ENCODE measurements around the gene TMC5. TPM values are rescaled to one million over a fixed set of nuclear protein-coding genes. Genes with fewer than 3 reads are reported as not detected.

The TMC5 gene
- total and polyA plus RNA-seq, 7 donors = 0.36 to 56.0 (median 22.4) TPM; not detected in 2

- no peaks in the 10 kb centered on the region for H3K4me1 ChIP-seq
- H3K27ac ChIP-seq = no peak overlapping the region
- no peak overlapping the region for H3K4me3 ChIP-seq
- DNase-seq = no peak
- H3K36me3 ChIP-seq = no peaks in the 10 kb centered on the region
- 79 to 88% methylated on average over 4 of the region's 4 CpGs for WGBS, 2 donors
- TF ChIP-seq POLR2AphosphoS5 (IDR thresholded peaks at IDR 0.05) = no peak
- TF ChIP-seq EP300 (IDR thresholded peaks at IDR 0.05) = no peak
- no peak for TF ChIP-seq CTCF (IDR thresholded peaks at IDR 0.05)
- no peak for TF ChIP-seq POLR2A (IDR thresholded peaks at IDR 0.05)
- H3K27me3 ChIP-seq = no peaks in the 10 kb centered on the region
- H3K9me3 ChIP-seq = no peaks in the 10 kb centered on the region
- intact Hi-C loops (cut with DNase I) = no loop called here
Measured at GRCh38 chr16:19486051-19486450, 68.4 kb downstream of the TMC5 start.

GRCh38 chr16:19486750-19487325 lies 69.2 kb downstream of the TMC5 start:
- H3K9me3 ChIP-seq = no peaks in the 10 kb centered on the region
- H3K4me3 ChIP-seq = no peak overlapping the region
- H3K4me1 ChIP-seq = no peaks in the 10 kb centered on the region
- intact Hi-C loops (cut with DNase I) = no loop called here
- 93% methylated on average over 10 of the region's 10 CpGs for WGBS, 2 donors
- no peak for DNase-seq
- H3K27me3 ChIP-seq = no peaks in the 10 kb centered on the region
- TF ChIP-seq CTCF (IDR thresholded peaks at IDR 0.05) (no peak), POLR2AphosphoS5 (IDR thresholded peaks at IDR 0.05) (no peak), EP300 (IDR thresholded peaks at IDR 0.05) (no peak), POLR2A (IDR thresholded peaks at IDR 0.05) (no peak)
- no peak overlapping the region for H3K27ac ChIP-seq
- H3K36me3 ChIP-seq = no peaks in the 10 kb centered on the region

GRCh38 chr16:19488213-19488640 lies 70.5 kb downstream of the TMC5 start:
- H3K4me1 ChIP-seq = no peaks in the 10 kb centered on the region
- 8 to 40% methylated on average over 4 of the region's 4 CpGs for WGBS, 2 donors
- intact Hi-C loops (cut with DNase I) = no loop called here
- no peak overlapping the region for H3K4me3 ChIP-seq
- no peaks in the 10 kb centered on the region for H3K36me3 ChIP-seq
- DNase-seq = no peak
- TF ChIP-seq POLR2A (IDR thresholded peaks at IDR 0.05) (no peak), CTCF (IDR thresholded peaks at IDR 0.05) (no peak), EP300 (IDR thresholded peaks at IDR 0.05) (no peak), POLR2AphosphoS5 (IDR thresholded peaks at IDR 0.05) (no peak)
- H3K27me3 ChIP-seq = no peaks in the 10 kb centered on the region
- no peaks in the 10 kb centered on the region for H3K9me3 ChIP-seq
- H3K27ac ChIP-seq = no peak overlapping the region

- Histone ChIP-seq H3K36me3 (no peaks in the 10 kb centered on the region), H3K4me1 (no peaks in the 10 kb centered on the region), H3K9me3 (no peaks in the 10 kb centered on the region), H3K27me3 (no peaks in the 10 kb centered on the region), H3K4me3 (no peak overlapping the region), H3K27ac (no peak overlapping the region)
- DNase-seq = no peak
- intact Hi-C loops (cut with DNase I) = no loop called here
- WGBS, 2 donors = 86 to 96% methylated on average over 1 of the region's 1 CpG
- TF ChIP-seq POLR2A (IDR thresholded peaks at IDR 0.05) = no peak
- TF ChIP-seq CTCF (IDR thresholded peaks at IDR 0.05) = no peak
- no peak for TF ChIP-seq EP300 (IDR thresholded peaks at IDR 0.05)
- no peak for TF ChIP-seq POLR2AphosphoS5 (IDR thresholded peaks at IDR 0.05)
Measured at GRCh38 chr16:19490619-19491018, 72.9 kb downstream of the TMC5 start.

GRCh38 chr16:19497176-19497575 lies 79.5 kb downstream of the TMC5 start:
- no peaks in the 10 kb centered on the region for H3K4me1 ChIP-seq
- no peak for DNase-seq
- H3K27me3 ChIP-seq = no peaks in the 10 kb centered on the region
- H3K27ac ChIP-seq = no peak overlapping the region
- no peaks in the 10 kb centered on the region for H3K9me3 ChIP-seq
- H3K4me3 ChIP-seq = no peak overlapping the region
- peaks cover 0 to 35% (median 6%) of the 10 kb centered on the region in 4 donors for H3K36me3 ChIP-seq
- 81 to 86% methylated on average over 5 of the region's 5 CpGs for WGBS, 2 donors
- intact Hi-C loops (cut with DNase I) = no loop called here
- TF ChIP-seq POLR2A (IDR thresholded peaks at IDR 0.05) (no peak), EP300 (IDR thresholded peaks at IDR 0.05) (no peak), CTCF (IDR thresholded peaks at IDR 0.05) (no peak), POLR2AphosphoS5 (IDR thresholded peaks at IDR 0.05) (no peak)

All from sigmoid colon (tissue), 7 donors.